ENCODE measurements around the gene ZNF526.

Gene ZNF526

DNA sequence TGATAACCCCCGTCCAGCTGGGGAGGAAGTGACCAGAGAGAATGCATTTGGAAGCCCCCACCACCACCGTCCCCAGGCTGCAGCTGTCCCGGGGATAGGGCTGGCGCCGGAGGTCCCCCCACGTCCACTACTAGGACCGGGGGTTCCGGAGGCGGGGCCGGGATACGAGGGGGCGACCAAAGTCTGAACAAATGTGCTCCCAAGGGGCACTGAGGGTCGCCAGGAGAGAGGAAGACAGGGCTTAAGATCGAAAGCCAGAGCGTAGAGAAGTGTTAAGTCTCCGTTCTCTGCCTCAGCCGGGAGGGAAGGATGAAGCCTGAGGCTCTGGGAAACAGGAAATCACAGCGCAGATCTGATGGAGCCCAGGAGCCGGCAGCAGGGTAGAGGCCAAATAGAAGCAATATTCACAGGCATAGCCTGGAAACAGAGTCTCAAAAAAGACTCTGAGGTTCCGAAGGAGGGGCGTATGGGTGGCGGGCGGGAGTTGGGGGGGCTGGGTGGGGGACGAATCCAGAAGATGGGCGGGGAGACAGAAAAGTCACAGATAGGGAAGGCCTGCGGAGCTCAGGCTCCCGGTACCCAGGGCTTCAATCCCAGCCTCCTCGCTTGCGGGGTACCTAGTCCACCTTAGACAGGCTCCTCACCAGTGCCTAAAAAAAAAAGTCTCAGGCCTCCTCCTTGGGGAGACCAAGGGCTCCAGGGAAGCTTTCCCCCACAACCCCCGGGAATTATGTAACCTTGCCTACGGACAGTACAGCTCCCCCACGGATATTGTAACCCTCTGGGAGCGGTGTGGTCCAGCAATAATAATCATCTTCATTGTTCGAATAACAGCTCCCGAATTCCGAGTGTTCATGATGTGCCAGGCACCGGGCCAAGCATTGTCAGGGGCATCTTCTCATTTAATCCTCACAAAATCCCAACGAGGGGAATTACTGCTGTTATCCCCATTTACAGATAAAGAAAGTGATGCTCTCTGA is 35.9 kb downstream of the ZNF526 start:
- TF ChIP-seq, protein P1, sequence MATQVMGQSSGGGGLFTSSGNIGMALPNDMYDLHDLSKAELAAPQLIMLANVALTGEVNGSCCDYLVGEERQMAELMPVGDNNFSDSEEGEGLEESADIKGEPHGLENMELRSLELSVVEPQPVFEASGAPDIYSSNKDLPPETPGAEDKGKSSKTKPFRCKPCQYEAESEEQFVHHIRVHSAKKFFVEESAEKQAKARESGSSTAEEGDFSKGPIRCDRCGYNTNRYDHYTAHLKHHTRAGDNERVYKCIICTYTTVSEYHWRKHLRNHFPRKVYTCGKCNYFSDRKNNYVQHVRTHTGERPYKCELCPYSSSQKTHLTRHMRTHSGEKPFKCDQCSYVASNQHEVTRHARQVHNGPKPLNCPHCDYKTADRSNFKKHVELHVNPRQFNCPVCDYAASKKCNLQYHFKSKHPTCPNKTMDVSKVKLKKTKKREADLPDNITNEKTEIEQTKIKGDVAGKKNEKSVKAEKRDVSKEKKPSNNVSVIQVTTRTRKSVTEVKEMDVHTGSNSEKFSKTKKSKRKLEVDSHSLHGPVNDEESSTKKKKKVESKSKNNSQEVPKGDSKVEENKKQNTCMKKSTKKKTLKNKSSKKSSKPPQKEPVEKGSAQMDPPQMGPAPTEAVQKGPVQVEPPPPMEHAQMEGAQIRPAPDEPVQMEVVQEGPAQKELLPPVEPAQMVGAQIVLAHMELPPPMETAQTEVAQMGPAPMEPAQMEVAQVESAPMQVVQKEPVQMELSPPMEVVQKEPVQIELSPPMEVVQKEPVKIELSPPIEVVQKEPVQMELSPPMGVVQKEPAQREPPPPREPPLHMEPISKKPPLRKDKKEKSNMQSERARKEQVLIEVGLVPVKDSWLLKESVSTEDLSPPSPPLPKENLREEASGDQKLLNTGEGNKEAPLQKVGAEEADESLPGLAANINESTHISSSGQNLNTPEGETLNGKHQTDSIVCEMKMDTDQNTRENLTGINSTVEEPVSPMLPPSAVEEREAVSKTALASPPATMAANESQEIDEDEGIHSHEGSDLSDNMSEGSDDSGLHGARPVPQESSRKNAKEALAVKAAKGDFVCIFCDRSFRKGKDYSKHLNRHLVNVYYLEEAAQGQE (IDR thresholded peaks at IDR 0.05; ENCODE audit: insufficient read depth in 1 of 2, low read depth in 2 of 2, low read length in 2 of 2), result peak in 1 of 2 experiments; percentile 55; a peak in 1 of 4 replicates
- TF ChIP-seq POLR2AphosphoS5 (IDR thresholded peaks at IDR 0.05; ENCODE audit: low read depth, low read length) (peak; percentile 74), SIN3A (IDR thresholded peaks at IDR 0.05; ENCODE audit: borderline replicate concordance, insufficient read depth, low read length) (peak; percentile 86; the same call in 1 of the 2 replicates), TAF1 (IDR thresholded peaks at IDR 0.05; ENCODE audit: borderline replicate concordance, insufficient read depth, low read length) (peak; percentile 57; the same call in 1 of the 2 replicates), FOXP2 (optimal IDR thresholded peaks at IDR 0.05; ENCODE audit: borderline replicate concordance, extremely low read depth, extremely low read length, insufficient read depth) (no peak)

DNA sequence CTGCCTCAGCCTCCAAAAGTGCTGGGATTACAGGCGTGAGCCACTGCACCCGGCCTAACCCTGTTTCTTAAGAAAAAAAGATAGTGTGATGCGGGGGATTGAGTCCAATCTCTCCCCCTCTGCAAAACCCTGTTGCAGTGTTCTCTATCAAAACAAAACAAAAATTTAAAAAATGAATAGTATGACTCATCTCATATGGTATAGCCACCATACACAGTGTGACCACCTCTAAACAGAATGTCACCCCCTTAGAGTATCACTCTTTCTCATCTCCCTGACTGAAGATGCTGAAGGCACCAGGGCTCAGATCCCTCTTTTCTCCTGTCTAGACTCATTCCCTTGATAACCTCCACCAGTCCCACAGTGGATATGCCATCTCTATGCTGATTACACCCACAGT is 41.7 kb downstream of the ZNF526 start:
- TF ChIP-seq POLR2AphosphoS5 (IDR thresholded peaks at IDR 0.05; ENCODE audit: low read depth, low read length) (no peak), FOXP2 (optimal IDR thresholded peaks at IDR 0.05; ENCODE audit: borderline replicate concordance, extremely low read depth, extremely low read length, insufficient read depth) (no peak), SIN3A (IDR thresholded peaks at IDR 0.05; ENCODE audit: borderline replicate concordance, insufficient read depth, low read length) (no peak)
- TF ChIP-seq, protein P1 (IDR thresholded peaks at IDR 0.05; ENCODE audit: insufficient read depth in 1 of 2, low read depth in 2 of 2, low read length in 2 of 2), result no peak

DNA sequence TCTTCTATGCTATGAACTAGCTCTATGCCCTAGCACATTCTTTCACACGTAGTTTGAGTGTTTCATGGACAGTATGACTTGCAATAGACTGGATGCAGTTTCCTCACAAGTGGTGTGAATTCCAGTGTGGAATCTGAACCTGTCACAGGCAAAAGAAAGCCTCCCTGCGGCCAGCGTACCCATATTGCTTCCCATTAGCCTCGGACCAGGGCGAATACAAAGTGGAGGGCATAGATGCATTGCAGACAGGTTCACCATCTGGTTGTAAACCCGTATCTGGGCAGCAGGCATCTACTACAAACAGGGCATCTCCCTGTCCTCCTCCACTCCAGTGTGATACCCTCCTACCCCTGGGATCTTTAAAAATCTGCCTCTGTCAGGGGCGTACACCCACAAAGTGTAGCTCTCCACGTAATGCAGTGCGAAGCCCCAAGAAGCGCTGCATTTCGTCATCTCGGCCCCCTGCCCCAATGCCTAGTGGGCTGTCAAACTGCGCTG is 47.6 kb downstream of the ZNF526 start:
- no peak for TF ChIP-seq SIN3A (IDR thresholded peaks at IDR 0.05; ENCODE audit: borderline replicate concordance, insufficient read depth, low read length)
- TF ChIP-seq, protein P1 (IDR thresholded peaks at IDR 0.05; ENCODE audit: insufficient read depth in 1 of 2, low read depth in 2 of 2, low read length in 2 of 2), result no peak
- TF ChIP-seq FOXP2 (optimal IDR thresholded peaks at IDR 0.05; ENCODE audit: borderline replicate concordance, extremely low read depth, extremely low read length, insufficient read depth), result no peak
- no peak for TF ChIP-seq TAF1 (IDR thresholded peaks at IDR 0.05; ENCODE audit: borderline replicate concordance, insufficient read depth, low read length)
- TF ChIP-seq POLR2AphosphoS5 (IDR thresholded peaks at IDR 0.05; ENCODE audit: low read depth, low read length), result no peak

DNA sequence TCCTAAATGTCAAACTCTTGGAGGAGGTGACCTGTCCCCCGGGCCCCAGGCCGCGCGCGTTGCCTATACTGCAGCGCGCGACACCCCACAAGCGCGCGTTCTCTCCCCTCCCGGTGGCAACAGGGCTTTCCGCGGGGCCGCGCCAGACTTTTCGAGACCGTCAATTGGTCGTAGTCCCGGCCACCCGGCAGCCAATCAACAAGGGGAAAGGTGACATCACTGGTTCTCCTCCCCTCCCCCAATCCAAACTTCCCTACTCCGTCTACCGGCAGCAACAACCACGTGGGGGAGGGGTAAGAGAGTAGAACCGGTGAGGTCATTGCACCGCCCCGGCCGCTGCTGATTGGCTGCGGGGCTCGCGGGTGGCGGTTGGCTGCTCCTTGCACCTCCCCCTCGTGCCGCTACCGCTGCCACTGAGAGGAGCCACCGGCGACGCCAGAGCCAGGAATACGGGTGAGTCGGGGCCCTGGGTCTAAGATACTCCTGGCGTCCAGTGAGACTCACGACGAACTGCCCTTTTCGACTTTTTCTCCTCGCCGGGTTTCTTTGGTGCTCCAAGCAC is 48.1 kb downstream of the ZNF526 start:
- TF ChIP-seq TAF1 (IDR thresholded peaks at IDR 0.05; ENCODE audit: borderline replicate concordance, insufficient read depth, low read length) (peak; percentile 82; the same call in 1 of the 2 replicates), SIN3A (IDR thresholded peaks at IDR 0.05; ENCODE audit: borderline replicate concordance, insufficient read depth, low read length) (no peak; the same call in 1 of the 2 replicates), POLR2AphosphoS5 (IDR thresholded peaks at IDR 0.05; ENCODE audit: low read depth, low read length) (peak; percentile 84), FOXP2 (optimal IDR thresholded peaks at IDR 0.05; ENCODE audit: borderline replicate concordance, extremely low read depth, extremely low read length, insufficient read depth) (no peak)
- TF ChIP-seq, protein P1 (IDR thresholded peaks at IDR 0.05; ENCODE audit: insufficient read depth in 1 of 2, low read depth in 2 of 2, low read length in 2 of 2), result peak in 1 of 2 experiments; percentile 64; a peak in 1 of 4 replicates

Data from PFSK-1 (cell line).